DMS79 treated with DMSO at 0.1 percent for 48 hours (cell line): ENCODE results near the gene AHNAK2.
"Not testable (repeated sequence)": the region's sequence is repeated elsewhere in the genome, so short reads cannot be mapped to it uniquely, and the experiment has no call there.

Source experiments
- DNase-seq: peaks from one replicate; lab custom pipeline; 2025; lab: John Stamatoyannopoulos, UW

Gene AHNAK2

GRCh38 chr14:104897330-104898194, 80.6 kb downstream of the AHNAK2 start:
- DNase-seq, result no peak

GRCh38 chr14:104895786-104896661, 82.2 kb downstream of the AHNAK2 start:
- DNase-seq, result peak; percentile 97

GRCh38 chr14:104895207-104895785, 82.9 kb downstream of the AHNAK2 start:
- no peak for DNase-seq

- DNase-seq, result no peak
Measured at GRCh38 chr14:104894331-104895206, 83.6 kb downstream of the AHNAK2 start.

GRCh38 chr14:104893435-104894207, 84.6 kb downstream of the AHNAK2 start:
- DNase-seq, result no peak

GRCh38 chr14:104892531-104893434, 85.4 kb downstream of the AHNAK2 start:
- DNase-seq, result no peak

- DNase-seq, result no peak
Measured at GRCh38 chr14:104891664-104892530, 86.3 kb downstream of the AHNAK2 start.

- no peak for DNase-seq
Measured at GRCh38 chr14:104891121-104891551, 87.0 kb downstream of the AHNAK2 start.

- DNase-seq, result not testable (repeated sequence)
Measured at GRCh38 chr14:104890292-104890691, 87.9 kb downstream of the AHNAK2 start.

GRCh38 chr14:104889375-104889757, 88.8 kb downstream of the AHNAK2 start:
- DNase-seq, result no peak

- DNase-seq, result no peak
Measured at GRCh38 chr14:104888489-104889374, 89.4 kb downstream of the AHNAK2 start.

- DNase-seq, result no peak
Measured at GRCh38 chr14:104887623-104888488, 90.3 kb downstream of the AHNAK2 start.
